HG02981 (cell line): ENCODE data around the gene TTR.

ENCODE experiments used
- ATAC-seq: cut with Tn5 transposase; IDR thresholded peaks from one replicate; pipeline ENCODE4 v1.9.1; 2021; ENCODE audit warnings: mild to moderate bottlenecking, moderate library complexity; ENCODE audit not compliant: unreplicated experiment

The TTR gene

GRCh38 chr18:31591628-31592027, at the start of gene TTR:
Gene TTR (plus strand): TSS chr18:31591877. CDS start chr18:31591903, 26 bp downstream.
- ATAC-seq: no peak

- no peak for ATAC-seq
Observed at GRCh38 chr18:31546476-31546875, 45.2 kb upstream of the TTR start.

GRCh38 chr18:31548853-31549252, 42.8 kb upstream of the TTR start:
- no peak for ATAC-seq

GRCh38 chr18:31549416-31549815, 42.3 kb upstream of the TTR start:
- no peak for ATAC-seq

- no peak for ATAC-seq
Observed at GRCh38 chr18:31551883-31552282, 39.8 kb upstream of the TTR start.

- ATAC-seq: no peak
Observed at GRCh38 chr18:31553800-31554199, 37.9 kb upstream of the TTR start.

GRCh38 chr18:31554776-31555175, 36.9 kb upstream of the TTR start:
- ATAC-seq: no peak

GRCh38 chr18:31555971-31556747, 35.5 kb upstream of the TTR start:
- ATAC-seq: peak; percentile 43

- ATAC-seq: no peak
Observed at GRCh38 chr18:31557446-31557845, 34.2 kb upstream of the TTR start.

GRCh38 chr18:31558567-31558966, 33.1 kb upstream of the TTR start:
- no peak for ATAC-seq

GRCh38 chr18:31562726-31563125, 29.0 kb upstream of the TTR start:
- ATAC-seq: no peak

- ATAC-seq: no peak
Observed at GRCh38 chr18:31563778-31564177, 27.9 kb upstream of the TTR start.

- no peak for ATAC-seq
Observed at GRCh38 chr18:31565345-31565744, 26.3 kb upstream of the TTR start.

- ATAC-seq: no peak
Observed at GRCh38 chr18:31565782-31566512, 25.7 kb upstream of the TTR start.

- ATAC-seq: no peak
Observed at GRCh38 chr18:31566576-31567306, 24.9 kb upstream of the TTR start.

GRCh38 chr18:31572368-31572767, 19.3 kb upstream of the TTR start:
- no peak for ATAC-seq

GRCh38 chr18:31573051-31573450, 18.6 kb upstream of the TTR start:
- no peak for ATAC-seq

GRCh38 chr18:31574359-31574758, 17.3 kb upstream of the TTR start:
- no peak for ATAC-seq

- no peak for ATAC-seq
Observed at GRCh38 chr18:31575515-31576257, 16.0 kb upstream of the TTR start.

GRCh38 chr18:31576670-31577069, 15.0 kb upstream of the TTR start:
- ATAC-seq: no peak

- ATAC-seq: no peak
Observed at GRCh38 chr18:31577195-31577594, 14.5 kb upstream of the TTR start.
